Sigmoid colon (tissue), 7 donors: ENCODE measurements around the gene GSAP. TPM values are rescaled to one million over a fixed set of nuclear protein-coding genes. Genes with fewer than 3 reads are reported as not detected.
"Not testable (repeated sequence)": the region's sequence is repeated elsewhere in the genome, so short reads cannot be mapped to it uniquely, and the experiment has no call there.

Experiments
- DNase-seq: peaks from one replicate; pipeline ENCODE4 v3.0.0-alpha.2; 2019
- H3K27ac ChIP-seq, 4 donors: fragments of 200-600 bp; sonication (generic); one replicate each; pipeline ENCODE4 v1.5.1; 2016 to 2019; ENCODE audit warnings: mild to moderate bottlenecking in 1 of 4
- H3K27me3 ChIP-seq, 3 donors: fragments of 200-600 bp; sonication (generic); one replicate each; pipeline ENCODE4 v1.5.1; 2019; ENCODE audit warnings: mild to moderate bottlenecking in 1 of 3
- H3K36me3 ChIP-seq, 4 donors: fragments of 200-600 bp; sonication (generic); one replicate each; pipeline ENCODE4 v1.5.1; 2016 to 2019
- H3K4me1 ChIP-seq, 4 donors: fragments of 200-600 bp; sonication (generic); one replicate each; pipeline ENCODE4 v1.5.1; 2017 to 2019
- H3K4me3 ChIP-seq, 4 donors: fragments of 200-600 bp; sonication (generic); one replicate each; pipeline ENCODE4 v1.5.1; 2017 to 2019; ENCODE audit warnings: mild to moderate bottlenecking in 2 of 4, moderate library complexity in 1 of 4
- H3K9me3 ChIP-seq, 4 donors: fragments of 200-600 bp in 3 of 4; sonication (generic) in 3 of 4; one replicate each; pipeline versions ENCODE4 v1.5.1 to v1.6.1; 2013 to 2019
- EP300 ChIP-seq, 4 donors: sonication (generic); formaldehyde crosslinking; IDR thresholded peaks; one replicate each; pipeline ENCODE4 v1.6.1; 2017; ENCODE audit warnings: antibody characterized with exemption in 4 of 4
- POLR2A ChIP-seq, 2 donors: fragments of 450-650 bp; IDR thresholded peaks; one replicate each; pipeline ENCODE4 v1.6.1; 2016; ENCODE audit warnings: antibody characterized with exemption in 2 of 2, mild to moderate bottlenecking in 2 of 2, moderate library complexity in 2 of 2
- POLR2AphosphoS5 ChIP-seq, 4 donors: sonication (generic); formaldehyde crosslinking; IDR thresholded peaks; one replicate each; pipeline ENCODE4 v1.6.1; 2017; ENCODE audit warnings: antibody characterized with exemption in 4 of 4
- WGBS, 2 donors: extraction: QIAGEN DNeasy Blood & Tissue Kit; methylation state at CpG; one replicate each; pipeline ENCODE4 v1.1.7; 2013; 5-methylcytosine and 5-hydroxymethylcytosine counted together
- intact Hi-C: fragments of 100-400 bp; cut with DNase I; formaldehyde crosslinking; loops from one replicate; pipeline ENCODE4 v1.15.1; 2023
- polyA plus RNA-seq, 3 donors: library from polyadenylated mRNA; stranded (reverse); fragments of 200-250 nt; gene quantifications; one replicate each; pipeline ENCODE4 v1.2.3, GENCODE V29; 2013
- total RNA-seq, 4 donors: library from RNA; depleted of rRNA; stranded (reverse); fragments of >200 nt; gene quantifications; one replicate each; pipeline ENCODE4 v1.1.0, GENCODE V29; 2016
- TF ChIP-seq, protein P1 (sequence below), 4 experiments: fragments of 450-650 bp in 3 of 4; fragments of 200-600 bp in 1 of 4; IDR thresholded peaks; one replicate each; pipeline ENCODE4 v1.5.1; 2016 to 2019; ENCODE audit warnings: antibody characterized with exemption in 4 of 4, mild to moderate bottlenecking in 3 of 4, moderate library complexity in 2 of 4
- donor health status: healthy with polysubstance abuse.
- donor health status: Bipolar disorder and iron deficiency.
- donor health status: healthy.

The GSAP gene
- total and polyA plus RNA-seq, 7 donors, result 3.6 to 30.2 (median 15.1) TPM

DNA sequence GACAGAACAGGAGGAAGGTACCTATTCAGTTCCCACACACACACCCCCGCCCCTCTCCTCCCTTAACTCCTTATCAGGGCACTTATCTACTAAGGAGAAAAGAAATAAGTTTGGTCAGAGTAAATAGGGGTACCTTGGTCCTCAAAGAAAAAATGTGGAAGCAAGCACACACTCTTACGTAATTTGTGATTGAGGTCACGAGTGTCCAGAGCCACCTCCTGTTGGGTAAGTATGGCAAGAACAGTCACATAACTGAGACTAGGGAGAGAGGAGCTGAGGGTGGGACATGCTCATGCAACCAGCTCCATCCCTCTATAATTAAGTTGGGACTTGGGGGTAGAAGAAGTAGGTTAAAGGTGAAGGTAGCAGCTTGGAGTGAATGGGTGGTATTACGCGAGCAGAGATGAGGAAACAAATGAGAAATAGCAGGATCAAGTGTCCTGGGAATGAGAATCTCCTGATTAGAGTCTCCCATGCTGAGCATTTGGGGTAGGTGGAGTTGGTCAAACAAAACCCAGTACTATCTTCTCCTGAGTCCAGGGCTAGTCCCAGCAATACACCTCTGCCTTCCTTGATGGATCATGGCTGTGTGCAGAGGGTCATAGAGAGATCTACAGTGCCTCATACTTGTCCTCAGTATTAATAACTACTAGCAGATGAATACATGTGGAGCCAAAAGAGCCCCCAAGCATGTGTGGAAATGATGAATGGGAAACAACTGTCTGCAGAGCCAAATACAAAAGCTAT lies 77.1 kb downstream of the GSAP start:
- WGBS, 2 donors, result 67% methylated on average over 5 of the region's 5 CpGs
- Histone ChIP-seq H3K36me3 (no peaks in the 10 kb centered on the region), H3K27ac (peak overlapping the region in 1 of 4 donors; percentile 47), H3K27me3 (no peaks in the 10 kb centered on the region), H3K4me3 (no peak overlapping the region), H3K9me3 (no peaks in the 10 kb centered on the region), H3K4me1 (peaks cover 0 to 23% (median 16%) of the 10 kb centered on the region in 4 donors)
- no peak for DNase-seq
- no peak for TF ChIP-seq EP300 (IDR thresholded peaks at IDR 0.05)
- no peak for TF ChIP-seq POLR2A (IDR thresholded peaks at IDR 0.05)
- TF ChIP-seq, protein P1, sequence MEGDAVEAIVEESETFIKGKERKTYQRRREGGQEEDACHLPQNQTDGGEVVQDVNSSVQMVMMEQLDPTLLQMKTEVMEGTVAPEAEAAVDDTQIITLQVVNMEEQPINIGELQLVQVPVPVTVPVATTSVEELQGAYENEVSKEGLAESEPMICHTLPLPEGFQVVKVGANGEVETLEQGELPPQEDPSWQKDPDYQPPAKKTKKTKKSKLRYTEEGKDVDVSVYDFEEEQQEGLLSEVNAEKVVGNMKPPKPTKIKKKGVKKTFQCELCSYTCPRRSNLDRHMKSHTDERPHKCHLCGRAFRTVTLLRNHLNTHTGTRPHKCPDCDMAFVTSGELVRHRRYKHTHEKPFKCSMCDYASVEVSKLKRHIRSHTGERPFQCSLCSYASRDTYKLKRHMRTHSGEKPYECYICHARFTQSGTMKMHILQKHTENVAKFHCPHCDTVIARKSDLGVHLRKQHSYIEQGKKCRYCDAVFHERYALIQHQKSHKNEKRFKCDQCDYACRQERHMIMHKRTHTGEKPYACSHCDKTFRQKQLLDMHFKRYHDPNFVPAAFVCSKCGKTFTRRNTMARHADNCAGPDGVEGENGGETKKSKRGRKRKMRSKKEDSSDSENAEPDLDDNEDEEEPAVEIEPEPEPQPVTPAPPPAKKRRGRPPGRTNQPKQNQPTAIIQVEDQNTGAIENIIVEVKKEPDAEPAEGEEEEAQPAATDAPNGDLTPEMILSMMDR (IDR thresholded peaks at IDR 0.05), result no peak
- TF ChIP-seq POLR2AphosphoS5 (IDR thresholded peaks at IDR 0.05), result no peak
- intact Hi-C loops, result no loop called here

DNA sequence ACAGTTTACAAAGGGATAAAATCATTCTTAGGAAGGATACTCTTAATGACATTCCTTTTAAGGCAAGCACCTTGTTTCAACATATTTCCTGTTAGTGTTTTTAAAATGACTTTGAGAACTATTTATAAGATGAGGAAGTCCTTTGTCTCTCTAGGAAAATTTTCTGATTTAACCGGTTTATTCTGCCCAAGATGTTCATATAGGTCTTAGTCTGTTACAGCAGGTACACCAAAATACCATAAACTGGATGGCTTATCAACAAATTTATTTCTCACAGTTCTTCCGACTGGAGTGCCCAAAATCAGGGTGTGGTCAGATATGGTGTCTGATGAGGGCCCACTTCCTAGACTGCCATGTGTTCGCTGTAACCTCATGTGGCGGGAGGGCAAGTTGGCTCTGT lies 77.9 kb downstream of the GSAP start:
- Histone ChIP-seq H3K9me3 (no peaks in the 10 kb centered on the region), H3K4me1 (peaks cover 0 to 23% (median 15%) of the 10 kb centered on the region in 4 donors), H3K27me3 (no peaks in the 10 kb centered on the region), H3K27ac (peak overlapping the region in 1 of 4 donors; percentile 47), H3K36me3 (no peaks in the 10 kb centered on the region), H3K4me3 (no peak overlapping the region)
- no peak for DNase-seq
- intact Hi-C loops, result no loop called here
- TF ChIP-seq POLR2A (IDR thresholded peaks at IDR 0.05) (no peak), POLR2AphosphoS5 (IDR thresholded peaks at IDR 0.05) (peak in 1 of 4 donors; percentile 23)
- 51 to 60% methylated on average over 4 of the region's 4 CpGs for WGBS, 2 donors

DNA sequence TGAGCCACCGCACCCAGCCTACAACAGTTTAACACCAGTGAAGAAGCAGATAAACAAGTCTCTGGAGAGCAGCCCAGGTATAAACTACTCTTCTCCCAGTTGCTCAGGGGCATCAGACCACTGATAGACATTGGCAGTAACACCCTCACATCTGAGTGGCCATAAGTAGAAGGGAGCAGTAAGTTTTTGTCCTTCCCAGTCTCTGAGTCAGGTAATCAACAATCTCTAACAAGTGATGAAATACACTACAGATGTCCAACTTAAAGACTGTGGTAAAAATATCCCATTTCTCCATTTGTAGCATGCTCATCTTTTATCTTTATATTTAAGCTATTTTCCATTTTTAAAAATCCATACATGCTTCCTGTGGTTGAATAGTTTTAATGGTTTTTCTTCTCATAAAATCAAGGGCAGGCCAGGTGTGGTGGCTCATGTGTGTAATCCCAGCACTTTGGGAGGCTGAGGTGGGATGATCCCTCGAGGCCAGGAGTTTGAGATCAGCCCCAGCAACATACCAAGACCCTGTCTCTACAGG lies 78.6 kb downstream of the GSAP start:
- no peak for TF ChIP-seq EP300 (IDR thresholded peaks at IDR 0.05)
- TF ChIP-seq, protein P1 (IDR thresholded peaks at IDR 0.05), result no peak
- TF ChIP-seq POLR2A (IDR thresholded peaks at IDR 0.05), result no peak
- TF ChIP-seq POLR2AphosphoS5 (IDR thresholded peaks at IDR 0.05), result no peak
- Histone ChIP-seq H3K4me1 (peaks cover 0 to 23% (median 15%) of the 10 kb centered on the region in 4 donors), H3K36me3 (no peaks in the 10 kb centered on the region), H3K27ac (peak overlapping the region in 2 of 4 donors; percentile 30 to 47), H3K27me3 (no peaks in the 10 kb centered on the region), H3K4me3 (no peak overlapping the region), H3K9me3 (no peaks in the 10 kb centered on the region)
- DNase-seq, result no peak
- intact Hi-C loops, result no loop called here
- WGBS, 2 donors, result 94 to 96% methylated on average over 2 of the region's 2 CpGs

DNA sequence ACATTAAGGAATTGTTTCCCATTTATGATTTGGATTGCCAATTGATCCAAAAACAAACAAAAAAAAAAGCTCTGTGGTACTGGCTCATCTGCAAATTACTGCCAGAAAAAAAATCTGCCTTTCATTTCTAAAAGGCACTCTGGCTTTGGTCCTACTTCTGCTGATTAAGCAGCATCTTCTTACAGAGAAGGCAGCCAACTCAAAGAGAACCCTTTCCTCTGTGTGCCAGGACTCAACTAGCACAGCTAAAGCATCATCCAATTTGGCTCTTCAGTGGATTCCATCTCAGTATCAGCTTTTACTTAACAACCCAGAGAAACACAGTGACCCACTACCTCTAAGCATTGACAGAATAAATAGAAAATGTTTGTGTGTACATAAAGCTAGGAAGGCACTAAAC lies 80.6 kb downstream of the GSAP start:
- Histone ChIP-seq H3K36me3 (no peaks in the 10 kb centered on the region), H3K27ac (peak overlapping the region in 3 of 4 donors; percentile 34 to 56 (median 46)), H3K4me1 (peaks cover 0 to 42% (median 28%) of the 10 kb centered on the region in 4 donors), H3K4me3 (no peak overlapping the region), H3K9me3 (no peaks in the 10 kb centered on the region), H3K27me3 (no peaks in the 10 kb centered on the region)
- DNase-seq, result no peak
- intact Hi-C loops, result no loop called here
- TF ChIP-seq EP300 (IDR thresholded peaks at IDR 0.05) (no peak), POLR2A (IDR thresholded peaks at IDR 0.05) (no peak), POLR2AphosphoS5 (IDR thresholded peaks at IDR 0.05) (no peak)
- TF ChIP-seq, protein P1 (IDR thresholded peaks at IDR 0.05), result no peak

DNA sequence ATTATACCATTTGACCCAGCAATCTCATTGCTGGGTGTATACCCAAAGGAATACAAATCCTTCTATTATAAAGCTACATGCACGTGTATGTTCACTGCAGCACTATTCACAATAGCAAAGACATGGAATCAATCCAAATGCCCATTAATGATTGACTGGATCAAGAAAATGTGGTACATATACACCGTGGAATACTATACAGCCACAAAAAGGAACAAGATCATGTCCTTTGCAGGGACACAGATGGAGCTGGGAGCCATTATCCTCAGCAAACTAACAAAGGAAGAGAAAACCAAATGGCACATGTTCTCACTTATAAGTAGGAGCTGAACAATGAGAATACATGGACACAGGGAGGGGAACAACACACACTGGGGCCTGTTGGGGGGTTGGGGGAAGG lies 82.1 kb downstream of the GSAP start:
- H3K27ac ChIP-seq, intact Hi-C loops, DNase-seq, H3K27me3 ChIP-seq, H3K4me3 ChIP-seq, H3K9me3 ChIP-seq, H3K36me3 ChIP-seq: not testable (repeated sequence)
- 90 to 94% methylated on average over 2 of the region's 2 CpGs for WGBS, 2 donors
- H3K4me1 ChIP-seq, result peaks cover 2 to 52% (median 38%) of the 10 kb centered on the region in 4 donors
